Tibial nerve (tissue), 4 donors: ENCODE data around the gene SUGCT.

ENCODE experiments used
- EP300 ChIP-seq, 2 donors: sonication (generic); formaldehyde crosslinking; IDR thresholded peaks; one replicate each; pipeline ENCODE4 v1.6.1; 2017; ENCODE audit warnings: antibody characterized with exemption in 2 of 2, mild to moderate bottlenecking in 1 of 2
- POLR2A ChIP-seq, 2 donors: fragments of 450-650 bp; IDR thresholded peaks; one replicate each; pipeline ENCODE4 v1.6.1; 2017; ENCODE audit warnings: antibody characterized with exemption in 2 of 2, mild to moderate bottlenecking in 2 of 2, moderate library complexity in 2 of 2
- TF ChIP-seq, protein P1 (sequence below), 5 experiments: fragments of 200-600 bp in 3 of 5; fragments of 450-650 bp in 2 of 5; sonication (generic) in 3 of 5; IDR thresholded peaks; one replicate each; pipeline ENCODE4 v1.5.1; 2016 to 2019; ENCODE audit warnings: antibody characterized with exemption in 5 of 5, mild to moderate bottlenecking in 3 of 5, moderate library complexity in 2 of 5

GRCh38 chr7:40580776-40581175, 446.0 kb downstream of the SUGCT start:
- TF ChIP-seq POLR2A (IDR thresholded peaks at IDR 0.05), result no peak
- TF ChIP-seq, protein P1, sequence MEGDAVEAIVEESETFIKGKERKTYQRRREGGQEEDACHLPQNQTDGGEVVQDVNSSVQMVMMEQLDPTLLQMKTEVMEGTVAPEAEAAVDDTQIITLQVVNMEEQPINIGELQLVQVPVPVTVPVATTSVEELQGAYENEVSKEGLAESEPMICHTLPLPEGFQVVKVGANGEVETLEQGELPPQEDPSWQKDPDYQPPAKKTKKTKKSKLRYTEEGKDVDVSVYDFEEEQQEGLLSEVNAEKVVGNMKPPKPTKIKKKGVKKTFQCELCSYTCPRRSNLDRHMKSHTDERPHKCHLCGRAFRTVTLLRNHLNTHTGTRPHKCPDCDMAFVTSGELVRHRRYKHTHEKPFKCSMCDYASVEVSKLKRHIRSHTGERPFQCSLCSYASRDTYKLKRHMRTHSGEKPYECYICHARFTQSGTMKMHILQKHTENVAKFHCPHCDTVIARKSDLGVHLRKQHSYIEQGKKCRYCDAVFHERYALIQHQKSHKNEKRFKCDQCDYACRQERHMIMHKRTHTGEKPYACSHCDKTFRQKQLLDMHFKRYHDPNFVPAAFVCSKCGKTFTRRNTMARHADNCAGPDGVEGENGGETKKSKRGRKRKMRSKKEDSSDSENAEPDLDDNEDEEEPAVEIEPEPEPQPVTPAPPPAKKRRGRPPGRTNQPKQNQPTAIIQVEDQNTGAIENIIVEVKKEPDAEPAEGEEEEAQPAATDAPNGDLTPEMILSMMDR (IDR thresholded peaks at IDR 0.05), result no peak
- TF ChIP-seq EP300 (IDR thresholded peaks at IDR 0.05), result no peak
